ENCODE results near the gene ADCYAP1R1. TPM values are rescaled to one million over a fixed set of nuclear protein-coding genes. Genes with fewer than 3 reads are reported as not detected.

ADCYAP1R1 gene
- total RNA-seq, 4 donors from 2014 or later: under 0.01 to 2.7 (median 1.0) TPM

DNA sequence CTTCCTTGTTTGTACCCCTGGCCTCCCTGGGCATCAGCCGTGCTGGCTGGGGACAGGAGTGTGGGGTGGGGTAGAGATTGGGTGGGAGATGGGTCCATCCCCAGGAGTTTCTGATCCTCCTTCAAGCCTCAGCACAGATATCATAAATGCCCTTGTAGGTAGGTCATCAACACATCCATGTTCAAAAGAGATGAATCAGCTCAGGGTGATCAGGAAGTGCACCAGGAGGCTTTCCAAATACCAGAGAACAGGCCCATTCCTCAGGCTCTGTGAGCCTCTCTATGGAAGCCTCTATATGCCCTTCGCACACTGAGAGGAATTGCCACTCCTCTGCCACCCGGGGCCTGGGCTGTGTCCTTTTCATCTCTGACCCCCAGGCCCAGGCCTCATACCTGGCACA lies 31.9 kb upstream of the ADCYAP1R1 start:
- DNase-seq (ENCODE audit: low spot score in 2 of 2): no peak
- no peaks in the 10 kb centered on the region for H3K9me3 ChIP-seq
- no peaks in the 10 kb centered on the region for H3K27me3 ChIP-seq
- no peak overlapping the region for H3K27ac ChIP-seq
- 78 to 92% methylated on average over 3 of the region's 3 CpGs for WGBS, 2 donors
- no peaks in the 10 kb centered on the region for H3K4me1 ChIP-seq
- H3K4me3 ChIP-seq: no peak overlapping the region
- H3K36me3 ChIP-seq: no peaks in the 10 kb centered on the region
- no peak for TF ChIP-seq EP300 (IDR thresholded peaks at IDR 0.05)
- no peak for TF ChIP-seq POLR2A (IDR thresholded peaks at IDR 0.05)
- TF ChIP-seq, protein P1, sequence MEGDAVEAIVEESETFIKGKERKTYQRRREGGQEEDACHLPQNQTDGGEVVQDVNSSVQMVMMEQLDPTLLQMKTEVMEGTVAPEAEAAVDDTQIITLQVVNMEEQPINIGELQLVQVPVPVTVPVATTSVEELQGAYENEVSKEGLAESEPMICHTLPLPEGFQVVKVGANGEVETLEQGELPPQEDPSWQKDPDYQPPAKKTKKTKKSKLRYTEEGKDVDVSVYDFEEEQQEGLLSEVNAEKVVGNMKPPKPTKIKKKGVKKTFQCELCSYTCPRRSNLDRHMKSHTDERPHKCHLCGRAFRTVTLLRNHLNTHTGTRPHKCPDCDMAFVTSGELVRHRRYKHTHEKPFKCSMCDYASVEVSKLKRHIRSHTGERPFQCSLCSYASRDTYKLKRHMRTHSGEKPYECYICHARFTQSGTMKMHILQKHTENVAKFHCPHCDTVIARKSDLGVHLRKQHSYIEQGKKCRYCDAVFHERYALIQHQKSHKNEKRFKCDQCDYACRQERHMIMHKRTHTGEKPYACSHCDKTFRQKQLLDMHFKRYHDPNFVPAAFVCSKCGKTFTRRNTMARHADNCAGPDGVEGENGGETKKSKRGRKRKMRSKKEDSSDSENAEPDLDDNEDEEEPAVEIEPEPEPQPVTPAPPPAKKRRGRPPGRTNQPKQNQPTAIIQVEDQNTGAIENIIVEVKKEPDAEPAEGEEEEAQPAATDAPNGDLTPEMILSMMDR (IDR thresholded peaks at IDR 0.05): no peak

DNA sequence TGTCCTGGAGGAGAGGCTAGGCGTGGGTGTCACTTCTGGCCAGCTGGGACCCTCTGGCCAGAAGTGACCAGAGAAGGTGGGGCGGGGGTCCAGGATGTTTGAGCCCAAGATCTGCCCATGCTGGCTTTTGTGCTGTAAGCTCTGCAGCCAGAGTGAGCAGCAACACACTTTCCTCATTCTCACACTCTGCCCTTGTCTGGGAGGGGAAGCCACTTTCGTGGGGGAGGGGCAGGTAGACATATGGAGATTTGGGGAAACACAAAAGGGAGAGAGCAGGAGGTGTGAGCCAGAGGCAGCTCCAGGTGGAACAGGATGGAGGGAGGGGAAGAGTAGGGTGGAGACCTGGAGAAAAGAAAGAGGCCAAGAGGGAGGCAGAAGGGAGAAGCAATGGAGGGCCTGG lies 31.5 kb upstream of the ADCYAP1R1 start:
- WGBS, 2 donors: 60 to 69% methylated on average over 3 of the region's 3 CpGs
- no peaks in the 10 kb centered on the region for H3K27me3 ChIP-seq
- no peak overlapping the region for H3K27ac ChIP-seq
- no peaks in the 10 kb centered on the region for H3K36me3 ChIP-seq
- H3K4me3 ChIP-seq: no peak overlapping the region
- DNase-seq (ENCODE audit: low spot score in 2 of 2): no peak
- TF ChIP-seq EP300 (IDR thresholded peaks at IDR 0.05): no peak
- no peak for TF ChIP-seq POLR2A (IDR thresholded peaks at IDR 0.05)
- TF ChIP-seq, protein P1 (IDR thresholded peaks at IDR 0.05): no peak
- H3K9me3 ChIP-seq: no peaks in the 10 kb centered on the region
- H3K4me1 ChIP-seq: no peaks in the 10 kb centered on the region

DNA sequence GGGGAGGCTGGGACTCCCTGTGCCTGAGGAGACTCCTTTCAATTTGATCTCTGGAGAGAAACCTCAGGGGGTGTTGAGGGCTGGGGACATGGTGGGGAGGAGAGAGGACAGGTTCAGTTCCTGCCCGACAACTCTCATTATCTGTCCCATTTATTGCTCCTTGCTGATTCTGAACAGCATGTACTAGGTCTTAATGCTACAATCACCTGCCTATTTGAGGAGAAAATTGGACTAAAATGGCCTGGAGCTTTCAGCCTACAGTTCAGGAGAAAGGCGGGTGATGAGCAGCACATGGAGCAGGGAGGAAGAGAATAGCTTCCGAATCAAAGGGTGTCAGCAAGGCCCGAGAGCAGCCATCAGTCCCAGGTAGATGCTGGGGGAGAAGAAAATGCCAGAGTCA lies 30.0 kb upstream of the ADCYAP1R1 start:
- Histone ChIP-seq H3K4me1 (peaks cover 0 to 5% (median 0%) of the 10 kb centered on the region in 4 donors), H3K27ac (no peak overlapping the region), H3K27me3 (no peaks in the 10 kb centered on the region), H3K4me3 (no peak overlapping the region), H3K36me3 (no peaks in the 10 kb centered on the region), H3K9me3 (no peaks in the 10 kb centered on the region)
- WGBS, 2 donors: 77 to 84% methylated on average over 4 of the region's 4 CpGs
- TF ChIP-seq POLR2A (IDR thresholded peaks at IDR 0.05) (no peak), EP300 (IDR thresholded peaks at IDR 0.05) (no peak)
- TF ChIP-seq, protein P1 (IDR thresholded peaks at IDR 0.05): no peak
- DNase-seq (ENCODE audit: low spot score in 2 of 2): no peak

DNA sequence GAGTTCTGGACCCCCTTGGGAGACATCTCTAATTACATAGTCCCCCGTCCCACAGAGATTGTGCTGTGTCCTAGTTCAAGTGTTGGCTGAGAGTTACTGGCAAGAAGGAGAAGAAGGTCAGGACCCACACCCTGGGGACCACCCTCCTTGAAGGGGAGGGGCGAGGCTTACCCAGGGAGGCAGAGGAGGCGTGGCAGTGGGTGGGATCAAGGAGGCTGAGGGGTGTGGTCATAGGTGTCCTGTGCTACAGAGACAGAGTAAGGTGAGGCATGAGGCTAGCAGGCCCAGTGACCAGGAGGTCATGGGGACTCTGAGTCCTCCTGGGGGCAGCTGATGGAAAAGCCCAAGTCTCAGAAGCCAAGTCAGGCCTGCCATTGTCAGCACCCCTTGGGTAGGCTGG lies 29.4 kb upstream of the ADCYAP1R1 start:
- 74 to 89% methylated on average over 3 of the region's 3 CpGs for WGBS, 2 donors
- TF ChIP-seq POLR2A (IDR thresholded peaks at IDR 0.05): no peak
- no peak for TF ChIP-seq EP300 (IDR thresholded peaks at IDR 0.05)
- TF ChIP-seq, protein P1 (IDR thresholded peaks at IDR 0.05): no peak
- DNase-seq (ENCODE audit: low spot score in 2 of 2): no peak

DNA sequence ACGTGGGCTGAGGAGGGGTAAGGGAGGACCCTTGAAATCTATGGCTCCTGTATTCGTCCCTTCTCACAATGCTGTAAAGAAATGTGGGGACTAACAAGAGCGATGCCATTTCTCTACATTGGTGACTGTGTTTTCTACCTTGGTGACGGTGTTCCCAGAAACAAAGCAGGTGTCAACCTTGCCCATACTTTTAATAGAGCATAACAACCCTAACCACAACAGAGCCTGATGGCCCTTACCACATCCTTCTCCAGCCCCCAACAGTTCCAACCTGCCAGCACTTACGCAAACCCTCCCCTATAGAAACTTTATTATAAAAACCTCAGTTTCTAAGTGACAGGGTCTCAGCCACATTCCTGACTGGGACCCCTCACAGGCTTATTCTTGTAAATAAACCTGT lies 28.2 kb upstream of the ADCYAP1R1 start:
- TF ChIP-seq EP300 (IDR thresholded peaks at IDR 0.05) (no peak), POLR2A (IDR thresholded peaks at IDR 0.05) (no peak)
- TF ChIP-seq, protein P1 (IDR thresholded peaks at IDR 0.05): no peak
- 85 to 92% methylated on average over 5 of the region's 5 CpGs for WGBS, 2 donors
- Histone ChIP-seq H3K4me1 (peaks cover 0 to 9% (median 0%) of the 10 kb centered on the region in 4 donors), H3K36me3 (no peaks in the 10 kb centered on the region), H3K9me3 (no peaks in the 10 kb centered on the region), H3K27ac (no peak overlapping the region), H3K4me3 (no peak overlapping the region), H3K27me3 (no peaks in the 10 kb centered on the region)
- no peak for DNase-seq (ENCODE audit: low spot score in 2 of 2)

More for the DNA sequence above, 29.4 kb upstream of the ADCYAP1R1 start:
- Histone ChIP-seq H3K9me3 (no peaks in the 10 kb centered on the region), H3K4me3 (no peak overlapping the region), H3K4me1 (peaks cover 0 to 9% (median 0%) of the 10 kb centered on the region in 4 donors), H3K27ac (no peak overlapping the region), H3K27me3 (no peaks in the 10 kb centered on the region), H3K36me3 (no peaks in the 10 kb centered on the region)

Data from tibial nerve (tissue), 4 donors.